HS-27A (cell line): ENCODE results near the gene SCP2.

Experiments
- DNase-seq: peaks from one replicate; pipeline ENCODE4 v3.0.0-alpha.2; 2012; ENCODE audit warnings: low read depth, missing footprints

The SCP2 gene

GRCh38 chr1:53038566-53038965 is 111.5 kb downstream of the SCP2 start:
- no peak for DNase-seq

- DNase-seq: no peak
Measured at GRCh38 chr1:53043271-53043670, 116.2 kb downstream of the SCP2 start.

- no peak for DNase-seq
Measured at GRCh38 chr1:53044926-53045325, 117.8 kb downstream of the SCP2 start.

GRCh38 chr1:53046930-53047329 is 119.9 kb downstream of the SCP2 start:
- DNase-seq: no peak

GRCh38 chr1:53047737-53048736 is 121.0 kb downstream of the SCP2 start:
- DNase-seq: no peak

GRCh38 chr1:53048960-53049573 is 122.0 kb downstream of the SCP2 start:
- no peak for DNase-seq

GRCh38 chr1:53049574-53049967 is 122.5 kb downstream of the SCP2 start:
- DNase-seq: no peak

- no peak for DNase-seq
Measured at GRCh38 chr1:53050310-53050709, 123.2 kb downstream of the SCP2 start.

- DNase-seq: no peak
Measured at GRCh38 chr1:53051676-53052075, 124.6 kb downstream of the SCP2 start.

GRCh38 chr1:53057127-53057526 is 130.1 kb downstream of the SCP2 start:
- no peak for DNase-seq

- no peak for DNase-seq
Measured at GRCh38 chr1:53060579-53060978, 133.5 kb downstream of the SCP2 start.

- no peak for DNase-seq
Measured at GRCh38 chr1:53061123-53061858, 134.2 kb downstream of the SCP2 start.

GRCh38 chr1:53061859-53062707 is 135.0 kb downstream of the SCP2 start, which contains the start of gene PODN:
Gene PODN (plus strand): TSS chr1:53062213. CDS start chr1:53069856, 7,643 bp downstream.
- no peak for DNase-seq

GRCh38 chr1:53062708-53063591 is 135.9 kb downstream of the SCP2 start:
- no peak for DNase-seq

GRCh38 chr1:53063744-53064515 is 136.9 kb downstream of the SCP2 start:
- DNase-seq: no peak

GRCh38 chr1:53065391-53065790 is 138.3 kb downstream of the SCP2 start:
- no peak for DNase-seq

- no peak for DNase-seq
Measured at GRCh38 chr1:53066488-53066887, 139.4 kb downstream of the SCP2 start.

GRCh38 chr1:53066891-53067738 is 140.0 kb downstream of the SCP2 start:
- no peak for DNase-seq

GRCh38 chr1:53067886-53068285 is 140.8 kb downstream of the SCP2 start:
- DNase-seq: no peak
